ENCODE measurements around the gene PACS2.
"Not testable (repeated sequence)": the region's sequence is repeated elsewhere in the genome, so short reads cannot be mapped to it uniquely, and the experiment has no call there.

PACS2 gene

DNA sequence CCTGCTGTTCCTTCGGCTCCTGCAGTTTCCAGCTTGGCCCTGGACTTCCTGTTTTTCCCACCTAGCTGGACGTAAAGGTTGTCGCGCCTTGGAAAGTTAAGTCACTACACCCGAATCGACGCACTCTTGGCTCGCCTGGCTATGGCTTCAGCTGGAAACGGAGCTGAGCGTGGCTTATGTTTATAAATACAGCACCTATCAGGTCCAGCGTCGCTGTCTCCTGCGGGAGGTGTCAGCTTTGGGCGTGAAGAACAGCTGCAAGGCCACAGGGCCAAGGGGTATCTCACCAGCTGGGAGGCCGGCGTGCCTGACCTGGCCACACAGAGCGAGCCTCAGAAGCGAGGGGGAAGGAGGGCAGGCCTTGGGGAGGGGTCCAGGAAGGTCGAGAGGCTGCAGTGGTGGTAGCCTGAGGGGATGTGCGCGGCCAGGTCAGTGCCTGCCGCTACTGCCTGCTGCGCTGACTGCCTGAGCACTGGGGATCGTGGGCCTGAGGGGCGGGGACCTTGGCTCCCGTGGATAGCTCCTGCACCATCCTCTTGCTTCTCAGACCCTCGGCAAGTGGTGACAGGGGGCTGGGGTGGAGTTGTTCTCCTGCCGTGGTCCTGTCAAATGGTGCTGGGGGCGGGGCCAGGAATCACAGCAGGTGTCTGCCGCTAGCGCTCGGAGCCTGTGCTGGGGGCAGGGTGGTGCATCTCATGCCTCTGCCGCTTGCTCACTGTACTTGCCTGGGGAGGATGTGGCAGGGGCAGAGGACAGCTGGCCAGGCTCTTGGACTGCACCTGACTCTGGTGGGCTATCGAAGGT is 12.5 kb downstream of the PACS2 start:
- H3K27ac ChIP-seq (replicated peaks): no peak overlapping the region
- TF ChIP-seq GABPA (IDR thresholded peaks at IDR 0.05; ENCODE audit: low read depth): no peak
- no peak for TF ChIP-seq POLR2AphosphoS5 (IDR thresholded peaks at IDR 0.05; ENCODE audit: low read depth)
- no peak for TF ChIP-seq SPI1 (IDR thresholded peaks at IDR 0.05; ENCODE audit: borderline replicate concordance, low read depth)
- TF ChIP-seq, protein P1, sequence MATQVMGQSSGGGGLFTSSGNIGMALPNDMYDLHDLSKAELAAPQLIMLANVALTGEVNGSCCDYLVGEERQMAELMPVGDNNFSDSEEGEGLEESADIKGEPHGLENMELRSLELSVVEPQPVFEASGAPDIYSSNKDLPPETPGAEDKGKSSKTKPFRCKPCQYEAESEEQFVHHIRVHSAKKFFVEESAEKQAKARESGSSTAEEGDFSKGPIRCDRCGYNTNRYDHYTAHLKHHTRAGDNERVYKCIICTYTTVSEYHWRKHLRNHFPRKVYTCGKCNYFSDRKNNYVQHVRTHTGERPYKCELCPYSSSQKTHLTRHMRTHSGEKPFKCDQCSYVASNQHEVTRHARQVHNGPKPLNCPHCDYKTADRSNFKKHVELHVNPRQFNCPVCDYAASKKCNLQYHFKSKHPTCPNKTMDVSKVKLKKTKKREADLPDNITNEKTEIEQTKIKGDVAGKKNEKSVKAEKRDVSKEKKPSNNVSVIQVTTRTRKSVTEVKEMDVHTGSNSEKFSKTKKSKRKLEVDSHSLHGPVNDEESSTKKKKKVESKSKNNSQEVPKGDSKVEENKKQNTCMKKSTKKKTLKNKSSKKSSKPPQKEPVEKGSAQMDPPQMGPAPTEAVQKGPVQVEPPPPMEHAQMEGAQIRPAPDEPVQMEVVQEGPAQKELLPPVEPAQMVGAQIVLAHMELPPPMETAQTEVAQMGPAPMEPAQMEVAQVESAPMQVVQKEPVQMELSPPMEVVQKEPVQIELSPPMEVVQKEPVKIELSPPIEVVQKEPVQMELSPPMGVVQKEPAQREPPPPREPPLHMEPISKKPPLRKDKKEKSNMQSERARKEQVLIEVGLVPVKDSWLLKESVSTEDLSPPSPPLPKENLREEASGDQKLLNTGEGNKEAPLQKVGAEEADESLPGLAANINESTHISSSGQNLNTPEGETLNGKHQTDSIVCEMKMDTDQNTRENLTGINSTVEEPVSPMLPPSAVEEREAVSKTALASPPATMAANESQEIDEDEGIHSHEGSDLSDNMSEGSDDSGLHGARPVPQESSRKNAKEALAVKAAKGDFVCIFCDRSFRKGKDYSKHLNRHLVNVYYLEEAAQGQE (IDR thresholded peaks at IDR 0.05; ENCODE audit: insufficient replicate concordance, low read depth): no peak
- TF ChIP-seq, protein P2, sequence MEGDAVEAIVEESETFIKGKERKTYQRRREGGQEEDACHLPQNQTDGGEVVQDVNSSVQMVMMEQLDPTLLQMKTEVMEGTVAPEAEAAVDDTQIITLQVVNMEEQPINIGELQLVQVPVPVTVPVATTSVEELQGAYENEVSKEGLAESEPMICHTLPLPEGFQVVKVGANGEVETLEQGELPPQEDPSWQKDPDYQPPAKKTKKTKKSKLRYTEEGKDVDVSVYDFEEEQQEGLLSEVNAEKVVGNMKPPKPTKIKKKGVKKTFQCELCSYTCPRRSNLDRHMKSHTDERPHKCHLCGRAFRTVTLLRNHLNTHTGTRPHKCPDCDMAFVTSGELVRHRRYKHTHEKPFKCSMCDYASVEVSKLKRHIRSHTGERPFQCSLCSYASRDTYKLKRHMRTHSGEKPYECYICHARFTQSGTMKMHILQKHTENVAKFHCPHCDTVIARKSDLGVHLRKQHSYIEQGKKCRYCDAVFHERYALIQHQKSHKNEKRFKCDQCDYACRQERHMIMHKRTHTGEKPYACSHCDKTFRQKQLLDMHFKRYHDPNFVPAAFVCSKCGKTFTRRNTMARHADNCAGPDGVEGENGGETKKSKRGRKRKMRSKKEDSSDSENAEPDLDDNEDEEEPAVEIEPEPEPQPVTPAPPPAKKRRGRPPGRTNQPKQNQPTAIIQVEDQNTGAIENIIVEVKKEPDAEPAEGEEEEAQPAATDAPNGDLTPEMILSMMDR (IDR thresholded peaks at IDR 0.05; ENCODE audit: insufficient read depth, low read length): no peak
- no peaks in the 10 kb centered on the region for H3K27me3 ChIP-seq (ENCODE audit: insufficient read depth, poor library complexity, severe bottlenecking)
- no peak overlapping the region for H3K4me3 ChIP-seq (replicated peaks; ENCODE audit: insufficient read depth, low read length)
- no peak for DNase-seq (ENCODE audit: low read depth in 1 of 2, low spot score in 1 of 2)

DNA sequence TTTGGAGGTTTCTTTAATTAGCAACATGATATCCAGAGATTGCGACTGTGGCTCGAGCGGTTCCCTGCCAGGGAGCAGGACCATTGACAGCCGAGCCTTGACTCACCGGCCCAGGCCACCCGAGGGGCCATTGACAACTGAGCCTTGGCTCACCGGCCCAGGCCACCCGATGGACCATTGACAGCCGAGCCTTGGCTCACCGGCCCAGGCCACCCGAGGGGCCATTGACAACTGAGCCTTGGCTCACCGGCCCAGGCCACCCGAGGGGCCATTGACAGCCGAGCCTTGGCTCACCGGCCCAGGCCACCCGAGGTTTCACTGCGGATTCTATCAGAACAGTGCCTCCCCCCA is 13.1 kb downstream of the PACS2 start:
- H3K27me3 ChIP-seq (ENCODE audit: insufficient read depth, poor library complexity, severe bottlenecking); DNase-seq (ENCODE audit: low read depth in 1 of 2, low spot score in 1 of 2); H3K27ac ChIP-seq (replicated peaks); H3K4me3 ChIP-seq (replicated peaks; ENCODE audit: insufficient read depth, low read length): not testable (repeated sequence)

DNA sequence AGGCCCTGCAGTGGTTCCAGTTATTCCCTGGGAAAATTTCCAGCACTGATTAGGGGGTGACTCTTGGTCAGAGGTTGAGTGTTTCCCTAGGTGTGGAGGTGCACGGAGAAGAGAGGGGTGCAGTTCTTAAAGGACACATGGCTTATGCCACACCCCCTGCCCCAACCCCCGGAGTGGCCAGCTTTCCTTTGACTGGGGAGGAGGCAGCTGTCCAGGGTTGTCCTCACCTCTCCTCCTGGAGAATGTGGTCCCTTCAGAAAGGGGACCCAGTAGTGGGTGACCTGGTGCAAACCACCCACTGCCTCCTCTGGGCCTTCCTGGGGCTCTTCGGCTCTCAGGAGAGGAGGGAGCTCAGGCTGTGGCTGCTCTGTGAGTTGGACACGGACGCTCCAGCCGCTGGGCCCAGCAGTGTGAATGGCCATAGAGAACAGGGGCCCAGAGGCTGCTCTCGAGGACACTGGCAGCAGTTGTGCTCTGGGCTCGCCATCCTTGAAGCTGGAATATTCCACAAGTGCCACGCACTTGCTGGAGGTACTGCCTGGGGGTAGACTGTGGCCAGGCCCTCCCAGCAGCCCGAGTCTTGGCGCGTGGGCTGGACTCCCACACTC is 13.6 kb downstream of the PACS2 start:
- Histone ChIP-seq H3K4me3 (replicated peaks; ENCODE audit: insufficient read depth, low read length) (no peak overlapping the region), H3K27ac (replicated peaks) (no peak overlapping the region), H3K27me3 (ENCODE audit: insufficient read depth, poor library complexity, severe bottlenecking) (no peaks in the 10 kb centered on the region)
- TF ChIP-seq, protein P1 (IDR thresholded peaks at IDR 0.05; ENCODE audit: insufficient replicate concordance, low read depth): no peak
- TF ChIP-seq SPI1 (IDR thresholded peaks at IDR 0.05; ENCODE audit: borderline replicate concordance, low read depth): no peak
- no peak for TF ChIP-seq GABPA (IDR thresholded peaks at IDR 0.05; ENCODE audit: low read depth)
- TF ChIP-seq, protein P2 (IDR thresholded peaks at IDR 0.05; ENCODE audit: insufficient read depth, low read length): no peak
- TF ChIP-seq POLR2AphosphoS5 (IDR thresholded peaks at IDR 0.05; ENCODE audit: low read depth): no peak
- DNase-seq (ENCODE audit: low read depth in 1 of 2, low spot score in 1 of 2): no peak

DNA sequence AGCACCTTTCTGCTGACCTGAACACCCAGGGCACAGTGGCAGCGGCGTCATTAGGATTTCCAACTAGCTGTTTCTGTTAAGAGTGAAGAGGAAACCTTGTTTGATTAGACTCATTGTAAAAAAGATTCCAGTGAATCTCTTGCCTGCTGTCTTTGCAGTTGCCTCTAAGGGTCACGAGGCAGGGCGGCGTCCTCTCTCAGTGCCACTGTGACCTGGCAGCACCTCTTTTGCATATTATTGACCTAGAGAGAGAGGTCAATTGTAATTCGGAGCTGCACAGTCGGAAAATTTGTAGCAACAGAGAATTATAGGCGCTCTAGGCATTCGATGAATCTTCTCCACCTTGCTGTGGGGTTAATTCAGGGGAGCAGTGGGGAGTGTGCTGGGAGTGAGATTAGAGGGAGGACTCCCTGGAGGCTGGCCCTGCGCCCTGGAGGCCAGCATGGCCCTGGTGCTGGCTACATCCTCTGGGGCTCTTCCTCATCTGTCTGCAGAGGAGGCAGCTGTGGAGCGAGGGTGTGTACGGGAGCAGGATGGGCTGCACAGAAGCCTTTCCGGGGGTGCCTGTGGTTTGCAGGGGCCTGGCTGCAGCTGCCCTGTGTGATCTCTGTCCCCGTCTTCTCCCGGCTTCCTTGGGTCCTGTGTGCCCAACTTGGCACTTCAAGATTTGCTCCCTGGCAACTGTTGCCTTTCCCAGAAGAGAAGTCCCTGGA is 14.3 kb downstream of the PACS2 start:
- Histone ChIP-seq H3K27me3 (ENCODE audit: insufficient read depth, poor library complexity, severe bottlenecking) (no peaks in the 10 kb centered on the region), H3K27ac (replicated peaks) (no peak overlapping the region), H3K4me3 (replicated peaks; ENCODE audit: insufficient read depth, low read length) (no peak overlapping the region)
- no peak for TF ChIP-seq GABPA (IDR thresholded peaks at IDR 0.05; ENCODE audit: low read depth)
- TF ChIP-seq SPI1 (IDR thresholded peaks at IDR 0.05; ENCODE audit: borderline replicate concordance, low read depth): no peak
- TF ChIP-seq, protein P2 (IDR thresholded peaks at IDR 0.05; ENCODE audit: insufficient read depth, low read length): no peak
- no peak for TF ChIP-seq POLR2AphosphoS5 (IDR thresholded peaks at IDR 0.05; ENCODE audit: low read depth)
- TF ChIP-seq, protein P1 (IDR thresholded peaks at IDR 0.05; ENCODE audit: insufficient replicate concordance, low read depth): no peak
- DNase-seq (ENCODE audit: low read depth in 1 of 2, low spot score in 1 of 2): no peak

Measured in HL-60 (cell line).